ENCODE data around the gene VGF. TPM values are rescaled to one million over a fixed set of nuclear protein-coding genes. Genes with fewer than 3 reads are reported as not detected.
"Not testable (repeated sequence)": the region's sequence is repeated elsewhere in the genome, so short reads cannot be mapped to it uniquely, and the experiment has no call there.

The VGF gene
- total RNA-seq, 1 donor from 2014 or later, result 51.8 TPM

DNA sequence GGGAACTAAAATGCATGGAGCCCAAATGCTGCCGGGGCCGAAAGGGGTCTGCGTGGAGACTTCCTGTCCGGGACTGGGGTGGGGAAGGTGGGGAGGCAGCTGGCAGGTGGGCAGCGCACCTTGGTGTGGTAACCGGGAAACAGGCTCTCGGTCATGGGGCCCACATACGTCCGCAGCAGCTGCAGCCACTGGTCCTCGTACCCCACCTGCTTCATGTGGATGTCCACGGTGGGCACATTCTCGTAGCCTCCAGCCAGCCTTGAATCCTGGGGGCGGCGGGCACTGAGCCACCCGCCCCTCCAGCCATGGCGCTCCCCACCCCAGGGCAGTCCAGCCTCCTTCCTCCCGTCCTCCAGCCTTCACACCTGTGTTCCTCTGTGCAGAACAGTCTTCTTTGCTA, 42.1 kb upstream of the VGF start:
- Histone ChIP-seq H3K27ac (ENCODE audit: low read depth, low read length) (no peak overlapping the region), H3K4me1 (ENCODE audit: insufficient read depth, low read length) (no peaks in the 10 kb centered on the region), H3K4me3 (ENCODE audit: insufficient read depth, low read depth, low read length) (no peak overlapping the region), H2AFZ (ENCODE audit: low read depth, low read length) (no peak overlapping the region), H3K9ac (ENCODE audit: low read length) (no peak overlapping the region), H3K27me3 (ENCODE audit: insufficient read depth, low read length) (peaks cover 5% of the 10 kb centered on the region), H3K9me3 (ENCODE audit: insufficient read depth, low read depth, low read length) (no peaks in the 10 kb centered on the region), H3K79me2 (ENCODE audit: insufficient read depth, low read length) (no peaks in the 10 kb centered on the region), H3K4me2 (ENCODE audit: low read length) (no peak overlapping the region), H4K20me1 (ENCODE audit: insufficient read depth, low read length) (peaks cover 30% of the 10 kb centered on the region), H3K36me3 (ENCODE audit: insufficient read depth, low read length) (peaks cover 3% of the 10 kb centered on the region)
- Mint-ChIP-seq H3K36me3 (ENCODE audit: low read depth, unreplicated experiment) (peaks cover 9% of the 10 kb centered on the region), H3K4me1 (ENCODE audit: low read depth, unreplicated experiment) (no peaks in the 10 kb centered on the region), H3K27ac (ENCODE audit: unreplicated experiment) (no peak overlapping the region), H3K9me3 (ENCODE audit: unreplicated experiment) (no peaks in the 10 kb centered on the region), H3K4me3 (ENCODE audit: unreplicated experiment) (no peak overlapping the region), H3K27me3 (ENCODE audit: low read depth, unreplicated experiment) (peaks cover 16% of the 10 kb centered on the region)
- FAIRE-seq (no peak), DNase-seq (ENCODE audit: low read depth) (no peak)
- TF ChIP-seq EZH2 (IDR thresholded peaks at IDR 0.05; ENCODE audit: insufficient read depth, low read length), result no peak
- TF ChIP-seq CTCF (IDR thresholded peaks at IDR 0.05; ENCODE audit: insufficient read depth, low read depth, low read length), result no peak

DNA sequence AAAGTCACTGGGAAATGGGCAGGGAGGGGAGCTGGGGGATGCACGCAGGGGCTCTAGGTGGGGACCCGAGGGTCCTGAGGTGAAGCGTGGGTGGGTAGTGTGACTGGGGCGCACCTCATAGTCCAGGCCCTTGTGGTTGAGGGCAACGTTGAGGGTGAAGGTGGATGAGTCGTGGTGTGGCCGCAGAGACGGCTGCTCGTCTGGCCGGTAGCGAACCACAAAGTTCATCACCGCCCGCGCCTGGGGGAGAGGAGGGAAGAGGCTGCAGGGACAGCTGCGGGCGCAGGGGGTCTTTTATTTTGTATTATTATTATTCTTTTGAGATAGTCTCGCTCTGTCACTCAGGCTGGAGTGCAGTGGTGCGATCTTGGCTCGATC, 41.3 kb upstream of the VGF start:
- Mint-ChIP-seq H3K27ac (ENCODE audit: unreplicated experiment) (no peak overlapping the region), H3K27me3 (ENCODE audit: low read depth, unreplicated experiment) (peaks cover 17% of the 10 kb centered on the region), H3K36me3 (ENCODE audit: low read depth, unreplicated experiment) (peaks cover 9% of the 10 kb centered on the region), H3K9me3 (ENCODE audit: unreplicated experiment) (no peaks in the 10 kb centered on the region), H3K4me3 (ENCODE audit: unreplicated experiment) (no peak overlapping the region), H3K4me1 (ENCODE audit: low read depth, unreplicated experiment) (no peaks in the 10 kb centered on the region)
- FAIRE-seq, result no peak
- Histone ChIP-seq H3K4me2 (ENCODE audit: low read length) (no peak overlapping the region), H3K4me3 (ENCODE audit: insufficient read depth, low read depth, low read length) (no peak overlapping the region), H3K4me1 (ENCODE audit: insufficient read depth, low read length) (peaks cover 1% of the 10 kb centered on the region), H3K27ac (ENCODE audit: low read depth, low read length) (no peak overlapping the region), H4K20me1 (ENCODE audit: insufficient read depth, low read length) (peaks cover 24% of the 10 kb centered on the region), H2AFZ (ENCODE audit: low read depth, low read length) (no peak overlapping the region), H3K9ac (ENCODE audit: low read length) (no peak overlapping the region), H3K9me3 (ENCODE audit: insufficient read depth, low read depth, low read length) (no peaks in the 10 kb centered on the region), H3K79me2 (ENCODE audit: insufficient read depth, low read length) (no peaks in the 10 kb centered on the region), H3K27me3 (ENCODE audit: insufficient read depth, low read length) (peaks cover 13% of the 10 kb centered on the region), H3K36me3 (ENCODE audit: insufficient read depth, low read length) (peaks cover 3% of the 10 kb centered on the region)
- no peak for TF ChIP-seq CTCF (IDR thresholded peaks at IDR 0.05; ENCODE audit: insufficient read depth, low read depth, low read length)
- no peak for TF ChIP-seq EZH2 (IDR thresholded peaks at IDR 0.05; ENCODE audit: insufficient read depth, low read length)
- no peak for DNase-seq (ENCODE audit: low read depth)

GRCh38 chr7:101205901-101206664, 40.7 kb upstream of the VGF start:
- no peak overlapping the region for H2AFZ ChIP-seq (ENCODE audit: low read depth, low read length)
- Mint-ChIP-seq H3K27me3 (ENCODE audit: low read depth, unreplicated experiment) (peaks cover 21% of the 10 kb centered on the region), H3K9me3 (ENCODE audit: unreplicated experiment) (no peaks in the 10 kb centered on the region), H3K4me3 (ENCODE audit: unreplicated experiment) (no peak overlapping the region), H3K36me3 (ENCODE audit: low read depth, unreplicated experiment) (peaks cover 7% of the 10 kb centered on the region), H3K27ac (ENCODE audit: unreplicated experiment) (no peak overlapping the region), H3K4me1 (ENCODE audit: low read depth, unreplicated experiment) (no peaks in the 10 kb centered on the region)
- peaks cover 2% of the 10 kb centered on the region for H3K4me1 ChIP-seq (ENCODE audit: insufficient read depth, low read length)
- DNase-seq (ENCODE audit: low read depth) (no peak), FAIRE-seq (no peak)
- no peak overlapping the region for H3K4me3 ChIP-seq (ENCODE audit: insufficient read depth, low read depth, low read length)
- H4K20me1 ChIP-seq (ENCODE audit: insufficient read depth, low read length), result peaks cover 21% of the 10 kb centered on the region
- H3K27ac ChIP-seq (ENCODE audit: low read depth, low read length), result no peak overlapping the region
- no peaks in the 10 kb centered on the region for H3K9me3 ChIP-seq (ENCODE audit: insufficient read depth, low read depth, low read length)
- peaks cover 3% of the 10 kb centered on the region for H3K36me3 ChIP-seq (ENCODE audit: insufficient read depth, low read length)
- no peak overlapping the region for H3K4me2 ChIP-seq (ENCODE audit: low read length)
- no peaks in the 10 kb centered on the region for H3K79me2 ChIP-seq (ENCODE audit: insufficient read depth, low read length)
- TF ChIP-seq EZH2 (IDR thresholded peaks at IDR 0.05; ENCODE audit: insufficient read depth, low read length), result no peak
- no peak for TF ChIP-seq CTCF (IDR thresholded peaks at IDR 0.05; ENCODE audit: insufficient read depth, low read depth, low read length)
- peaks cover 15% of the 10 kb centered on the region for H3K27me3 ChIP-seq (ENCODE audit: insufficient read depth, low read length)
- H3K9ac ChIP-seq (ENCODE audit: low read length), result no peak overlapping the region

- H3K4me2 ChIP-seq (ENCODE audit: low read length); H3K4me3 ChIP-seq (ENCODE audit: insufficient read depth, low read depth, low read length); H3K9me3 Mint-ChIP-seq (ENCODE audit: unreplicated experiment); H3K36me3 Mint-ChIP-seq (ENCODE audit: low read depth, unreplicated experiment); H3K79me2 ChIP-seq (ENCODE audit: insufficient read depth, low read length); DNase-seq (ENCODE audit: low read depth); H3K4me1 ChIP-seq (ENCODE audit: insufficient read depth, low read length); H3K27ac ChIP-seq (ENCODE audit: low read depth, low read length); FAIRE-seq; H3K4me3 Mint-ChIP-seq (ENCODE audit: unreplicated experiment); H3K4me1 Mint-ChIP-seq (ENCODE audit: low read depth, unreplicated experiment); H3K9ac ChIP-seq (ENCODE audit: low read length); H3K36me3 ChIP-seq (ENCODE audit: insufficient read depth, low read length); H2AFZ ChIP-seq (ENCODE audit: low read depth, low read length); H3K27ac Mint-ChIP-seq (ENCODE audit: unreplicated experiment); H3K9me3 ChIP-seq (ENCODE audit: insufficient read depth, low read depth, low read length): not testable (repeated sequence)
- Histone ChIP-seq H3K27me3 (ENCODE audit: insufficient read depth, low read length) (peaks cover 24% of the 10 kb centered on the region), H4K20me1 (ENCODE audit: insufficient read depth, low read length) (peaks cover 16% of the 10 kb centered on the region)
- H3K27me3 Mint-ChIP-seq (ENCODE audit: low read depth, unreplicated experiment), result peaks cover 30% of the 10 kb centered on the region
These were observed 38.7 kb upstream of the VGF start for GRCh38 chr7:101203740-101204738.

All from astrocyte (in vitro differentiated cells and primary cell).